Measurements from ENCODE around the gene VPS26C.
"Not testable (repeated sequence)": the region's sequence is repeated elsewhere in the genome, so short reads cannot be mapped to it uniquely, and the experiment has no call there.

Gene VPS26C

GRCh38 chr21:37230632-37231248 is 36.4 kb downstream of the VPS26C start:
- no peak for DNase-seq (ENCODE audit: low spot score)

DNA sequence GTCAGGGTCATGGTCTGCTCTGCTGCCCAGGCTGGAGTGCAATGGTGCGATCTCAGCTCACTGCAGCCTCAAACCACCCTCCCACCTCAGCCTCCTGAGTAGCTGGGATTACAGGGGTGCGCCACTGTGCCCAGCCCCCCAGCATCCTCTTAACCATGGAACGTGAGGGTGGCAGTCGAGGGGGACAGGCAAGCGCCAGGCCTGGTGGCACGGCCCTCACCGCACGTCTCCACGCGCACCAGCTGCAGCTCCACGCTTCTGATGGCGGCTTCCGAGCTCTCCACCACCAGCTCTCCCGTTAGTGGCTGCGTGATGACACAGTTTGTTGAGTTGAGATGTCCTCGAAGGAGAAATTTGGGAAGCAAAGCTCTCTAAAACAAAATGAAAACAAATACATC is 39.1 kb downstream of the VPS26C start:
- DNase-seq (ENCODE audit: low spot score), result no peak

- DNase-seq (ENCODE audit: low spot score), result no peak
Observed at GRCh38 chr21:37227071-37228002, 39.8 kb downstream of the VPS26C start.

GRCh38 chr21:37226041-37226920 is 40.9 kb downstream of the VPS26C start:
- DNase-seq (ENCODE audit: low spot score), result no peak

GRCh38 chr21:37224861-37225839 is 42.0 kb downstream of the VPS26C start:
- no peak for DNase-seq (ENCODE audit: low spot score)

GRCh38 chr21:37223804-37224345 is 43.3 kb downstream of the VPS26C start:
- DNase-seq (ENCODE audit: low spot score), result no peak

GRCh38 chr21:37222248-37222647 is 44.9 kb downstream of the VPS26C start:
- not testable (repeated sequence) for DNase-seq (ENCODE audit: low spot score)

DNA sequence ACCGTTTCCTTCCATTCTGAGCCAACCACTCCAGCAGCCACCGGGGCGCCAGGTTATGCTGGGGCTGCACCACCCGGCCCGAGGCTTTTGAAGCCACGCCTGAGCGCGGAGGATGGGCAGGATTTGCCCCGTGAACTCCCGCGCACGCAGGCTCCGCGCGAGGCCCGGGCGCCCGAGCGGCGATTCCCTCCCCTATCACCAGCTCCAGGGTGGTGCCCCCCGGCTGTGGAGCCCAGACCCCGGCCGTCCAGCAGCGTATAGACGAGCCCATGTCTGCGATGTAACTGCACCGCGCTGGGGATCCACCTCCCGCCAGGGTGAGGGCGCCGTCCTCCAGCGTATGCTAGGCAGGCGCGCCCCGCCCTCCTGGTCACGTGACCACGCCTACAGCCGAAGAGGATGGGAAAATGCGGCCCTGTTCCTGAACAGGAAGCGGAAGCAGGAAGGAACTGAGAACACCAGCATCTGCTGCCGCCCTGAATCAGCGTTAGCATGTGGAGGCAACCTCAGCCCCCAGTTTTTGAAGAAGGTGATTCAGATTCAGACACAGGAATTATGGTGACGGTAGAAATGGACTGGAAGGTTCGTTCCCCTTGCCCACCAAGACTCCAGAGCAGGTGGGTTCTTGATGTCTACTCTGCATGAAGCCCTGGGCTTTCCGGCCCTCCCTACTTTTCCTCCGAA is 46.0 kb downstream of the VPS26C start:
- peak; percentile 98 for DNase-seq (ENCODE audit: low spot score)

GRCh38 chr21:37220433-37220980 is 46.6 kb downstream of the VPS26C start:
- DNase-seq (ENCODE audit: low spot score), result peak; percentile 61

GRCh38 chr21:37219761-37220432 is 47.2 kb downstream of the VPS26C start:
- no peak for DNase-seq (ENCODE audit: low spot score)

DNA sequence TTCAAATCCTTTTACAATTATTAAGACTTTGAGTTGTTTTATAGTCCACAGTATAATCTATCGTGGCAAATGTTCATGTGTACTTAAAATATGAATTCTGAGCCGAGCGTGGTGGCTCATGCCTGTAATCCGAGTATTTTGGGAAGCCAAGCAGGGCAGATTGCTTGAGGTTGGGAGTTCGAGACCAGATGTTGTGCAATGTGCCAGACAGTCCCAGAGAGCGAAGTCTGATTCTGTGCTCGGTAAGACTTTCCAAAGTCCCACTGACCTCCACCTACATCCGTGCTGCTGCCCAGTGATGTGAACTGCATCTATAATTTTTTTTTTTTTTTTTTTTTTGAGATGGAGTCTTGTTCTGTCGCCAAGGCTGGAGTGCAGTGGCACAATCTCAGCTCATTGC is 52.2 kb downstream of the VPS26C start:
- no peak for DNase-seq (ENCODE audit: low spot score)

- DNase-seq (ENCODE audit: low spot score), result no peak
Observed at GRCh38 chr21:37210799-37211198, 56.3 kb downstream of the VPS26C start.

GRCh38 chr21:37210130-37210529 is 57.0 kb downstream of the VPS26C start:
- no peak for DNase-seq (ENCODE audit: low spot score)

- DNase-seq (ENCODE audit: low spot score), result peak; percentile 37
Observed at GRCh38 chr21:37208741-37209225, 58.4 kb downstream of the VPS26C start.

DNA sequence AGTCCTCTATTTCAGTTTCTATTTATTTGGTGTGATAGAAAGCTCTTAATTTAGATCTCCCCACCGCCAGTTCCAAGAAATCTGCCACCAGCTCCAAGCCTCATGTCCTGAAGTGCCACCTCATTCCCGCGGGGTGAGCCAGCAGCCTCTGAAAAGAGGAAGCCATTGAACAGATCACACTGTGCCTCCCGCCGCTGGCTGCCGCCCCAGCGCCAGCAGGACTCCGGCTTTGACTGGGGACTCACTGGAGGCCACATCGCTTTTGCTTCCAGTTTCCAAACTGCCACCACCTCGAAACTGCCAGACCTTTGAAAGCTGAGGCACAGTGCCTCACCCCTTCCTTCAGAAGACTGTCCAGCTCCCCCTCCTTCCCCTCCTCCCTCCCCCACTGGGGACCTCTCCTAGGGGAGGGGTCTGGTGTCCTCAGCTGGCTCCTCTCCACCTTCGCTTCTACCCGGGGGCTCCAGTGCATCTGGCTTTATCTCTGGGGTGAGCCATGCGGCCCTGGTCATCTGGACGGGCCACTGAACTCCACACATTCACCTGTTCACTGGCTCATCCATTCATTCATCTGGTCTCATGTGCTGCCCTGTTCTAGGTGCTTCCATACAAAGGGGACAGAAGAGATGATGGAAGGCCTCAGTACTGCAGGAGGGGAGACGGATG is 58.9 kb downstream of the VPS26C start:
- DNase-seq (ENCODE audit: low spot score), result peak; percentile 90

DNA sequence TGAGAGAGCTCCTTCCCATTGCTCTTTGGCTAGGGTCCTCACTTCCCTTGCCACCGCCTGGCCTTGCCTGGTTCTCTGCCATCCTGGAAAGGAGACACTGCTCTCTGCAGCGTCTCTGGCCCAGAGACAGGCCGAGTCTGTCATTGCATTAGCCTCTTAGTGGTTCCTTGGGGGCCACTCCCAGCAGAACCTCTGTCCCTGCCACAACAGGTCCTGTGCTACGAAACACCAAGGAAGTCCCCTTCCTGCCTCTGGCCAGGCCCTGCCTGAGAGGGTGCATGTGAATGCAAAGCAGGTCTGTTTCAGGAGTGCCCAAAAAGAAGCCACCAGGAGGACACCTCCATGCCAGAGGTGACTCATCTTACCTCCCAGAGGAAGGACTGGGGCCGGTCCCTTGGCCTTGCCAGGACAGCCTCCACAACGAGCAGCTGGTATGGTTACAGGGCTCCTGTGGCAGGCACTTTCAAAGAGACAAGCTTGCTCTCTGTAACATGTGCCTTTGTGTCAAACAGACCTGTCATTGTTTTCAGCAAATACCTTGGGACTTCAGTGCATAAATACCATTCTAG is 59.6 kb downstream of the VPS26C start:
- DNase-seq (ENCODE audit: low spot score), result peak; percentile 43

DNA sequence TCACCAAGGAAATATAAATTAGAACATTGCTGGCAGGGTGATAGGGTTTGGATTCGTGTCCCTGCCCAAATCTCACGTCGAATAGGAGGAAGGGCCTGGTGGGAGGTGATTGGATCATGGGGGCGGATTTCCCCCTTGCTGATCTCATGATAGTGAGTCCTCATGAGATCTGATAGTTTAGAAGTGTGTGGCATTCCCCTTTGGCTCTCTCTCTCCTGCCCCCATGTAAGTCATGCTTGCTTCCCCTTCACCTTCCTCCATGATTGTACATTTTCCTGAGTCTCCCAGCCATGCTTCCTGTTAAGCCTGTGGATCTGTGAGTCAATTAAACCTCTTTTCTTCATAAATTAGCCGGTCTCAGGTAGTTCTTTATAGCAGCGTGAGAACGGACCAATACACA is 60.6 kb downstream of the VPS26C start:
- no peak for DNase-seq (ENCODE audit: low spot score)

DNA sequence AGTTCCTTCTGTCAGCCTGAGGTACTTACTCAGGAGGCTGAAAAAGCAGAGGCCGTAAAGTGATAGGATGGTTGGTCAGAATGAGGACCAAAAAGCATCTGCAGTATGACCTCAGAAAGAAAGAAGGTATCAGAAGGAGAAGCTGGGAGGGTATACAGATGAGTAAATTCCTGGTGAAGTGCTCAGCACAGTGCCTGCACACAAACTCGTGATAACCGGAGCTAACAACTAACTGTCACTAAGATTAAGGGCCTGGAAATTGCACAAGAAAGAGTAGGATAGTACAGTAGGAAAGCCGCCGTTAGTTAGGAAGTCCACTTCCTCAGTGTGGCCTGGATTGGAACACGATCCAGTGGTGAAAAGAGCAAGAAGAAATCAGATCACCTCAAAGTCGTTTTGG is 62.6 kb downstream of the VPS26C start:
- no peak for DNase-seq (ENCODE audit: low spot score)

Data from Ammon's horn (tissue), 1 donor.